Breast epithelium (tissue), 3 donors: Measurements from ENCODE around the gene ZGPAT.

ENCODE experiments used
- POLR2A ChIP-seq: fragments of 450-650 bp; IDR thresholded peaks from one replicate; pipeline ENCODE4 v1.6.1; 2016; ENCODE audit warnings: antibody characterized with exemption, mild to moderate bottlenecking, moderate library complexity
- TF ChIP-seq, protein P1 (sequence below), 3 donors: fragments of 450-650 bp; IDR thresholded peaks; one replicate each; pipeline ENCODE4 v1.5.1; 2016 to 2017; ENCODE audit warnings: antibody characterized with exemption in 3 of 3, mild to moderate bottlenecking in 3 of 3, moderate library complexity in 3 of 3

DNA sequence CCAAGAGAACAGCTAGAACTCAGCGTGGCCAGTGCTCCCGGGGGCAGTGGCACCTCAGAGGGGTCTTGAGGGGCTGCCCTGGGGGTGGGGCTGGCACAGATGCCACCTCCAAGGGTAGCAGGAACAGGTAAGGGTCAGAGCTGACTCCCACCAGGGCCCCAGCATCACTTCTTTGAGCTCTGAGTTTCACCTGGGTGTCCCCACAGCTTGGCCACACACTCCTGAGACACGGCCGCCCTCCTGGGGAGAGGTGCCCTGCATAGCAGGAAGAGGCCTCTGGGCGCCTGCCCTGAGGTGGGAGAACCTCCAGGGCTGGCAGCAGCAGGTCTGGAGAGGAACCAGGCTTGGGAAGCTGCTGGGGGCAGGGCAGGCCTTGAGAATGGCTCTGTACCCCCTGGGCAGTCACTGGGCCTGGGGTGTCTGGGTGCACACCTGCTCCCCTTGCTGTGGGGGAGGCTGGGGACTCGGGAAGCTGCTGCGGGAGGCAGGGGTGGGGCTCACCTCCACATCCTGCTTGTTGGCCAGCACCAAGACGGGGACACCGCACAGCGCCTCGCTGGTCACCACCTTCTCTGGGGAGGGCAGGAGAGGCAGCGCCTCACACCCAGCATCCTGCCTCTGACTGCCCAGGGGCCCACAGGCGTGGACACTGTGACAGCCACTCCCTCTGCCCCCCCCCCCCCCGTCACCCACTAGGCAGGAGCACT is 6.4 kb upstream of the ZGPAT start:
- TF ChIP-seq, protein P1, sequence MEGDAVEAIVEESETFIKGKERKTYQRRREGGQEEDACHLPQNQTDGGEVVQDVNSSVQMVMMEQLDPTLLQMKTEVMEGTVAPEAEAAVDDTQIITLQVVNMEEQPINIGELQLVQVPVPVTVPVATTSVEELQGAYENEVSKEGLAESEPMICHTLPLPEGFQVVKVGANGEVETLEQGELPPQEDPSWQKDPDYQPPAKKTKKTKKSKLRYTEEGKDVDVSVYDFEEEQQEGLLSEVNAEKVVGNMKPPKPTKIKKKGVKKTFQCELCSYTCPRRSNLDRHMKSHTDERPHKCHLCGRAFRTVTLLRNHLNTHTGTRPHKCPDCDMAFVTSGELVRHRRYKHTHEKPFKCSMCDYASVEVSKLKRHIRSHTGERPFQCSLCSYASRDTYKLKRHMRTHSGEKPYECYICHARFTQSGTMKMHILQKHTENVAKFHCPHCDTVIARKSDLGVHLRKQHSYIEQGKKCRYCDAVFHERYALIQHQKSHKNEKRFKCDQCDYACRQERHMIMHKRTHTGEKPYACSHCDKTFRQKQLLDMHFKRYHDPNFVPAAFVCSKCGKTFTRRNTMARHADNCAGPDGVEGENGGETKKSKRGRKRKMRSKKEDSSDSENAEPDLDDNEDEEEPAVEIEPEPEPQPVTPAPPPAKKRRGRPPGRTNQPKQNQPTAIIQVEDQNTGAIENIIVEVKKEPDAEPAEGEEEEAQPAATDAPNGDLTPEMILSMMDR (IDR thresholded peaks at IDR 0.05) = no peak
- TF ChIP-seq POLR2A = no peak
